Mucosa of gallbladder (tissue), 1 donor: ENCODE data around the gene ATRN. TPM values are rescaled to one million over a fixed set of nuclear protein-coding genes. Genes with fewer than 3 reads are reported as not detected.
"Not testable (repeated sequence)": the region's sequence is repeated elsewhere in the genome, so short reads cannot be mapped to it uniquely, and the experiment has no call there.

Experiments used
- DNase-seq: peaks from one replicate; pipeline ENCODE4 v3.0.0-alpha.2; 2020; ENCODE audit warnings: low spot score
- total RNA-seq: library from RNA; stranded (reverse); gene quantifications from one replicate; pipeline ENCODE4 v1.2.1, GENCODE V29; 2021
- donor health status: DM: no; HTN: no; CAD: no.

Gene ATRN
- total RNA-seq, 1 donor from 2014 or later: 39.6 TPM

GRCh38 chr20:3470208-3470626 lies 601 bp upstream of the ATRN start:
- DNase-seq: no peak

GRCh38 chr20:3471397-3472021 lies 691 bp downstream of the ATRN start:
- no peak for DNase-seq

- no peak for DNase-seq
Measured at GRCh38 chr20:3472105-3472504, 1.3 kb downstream of the ATRN start.

- DNase-seq: no peak
Measured at GRCh38 chr20:3473324-3473723, 2.5 kb downstream of the ATRN start.

GRCh38 chr20:3473944-3474343 lies 3.1 kb downstream of the ATRN start:
- DNase-seq: no peak

- DNase-seq: not testable (repeated sequence)
Measured at GRCh38 chr20:3477003-3477860, 6.4 kb downstream of the ATRN start.

- no peak for DNase-seq
Measured at GRCh38 chr20:3477861-3478544, 7.2 kb downstream of the ATRN start.

GRCh38 chr20:3479025-3479424 lies 8.2 kb downstream of the ATRN start:
- DNase-seq: no peak

GRCh38 chr20:3479759-3480615 lies 9.2 kb downstream of the ATRN start:
- no peak for DNase-seq

- DNase-seq: no peak
Measured at GRCh38 chr20:3483309-3483708, 12.5 kb downstream of the ATRN start.

- no peak for DNase-seq
Measured at GRCh38 chr20:3483784-3484183, 13.0 kb downstream of the ATRN start.

GRCh38 chr20:3485913-3486312 lies 15.1 kb downstream of the ATRN start:
- DNase-seq: no peak

GRCh38 chr20:3486850-3487249 lies 16.0 kb downstream of the ATRN start:
- no peak for DNase-seq

- DNase-seq: no peak
Measured at GRCh38 chr20:3492669-3493068, 21.9 kb downstream of the ATRN start.

- DNase-seq: no peak
Measured at GRCh38 chr20:3494218-3494617, 23.4 kb downstream of the ATRN start.

- DNase-seq: no peak
Measured at GRCh38 chr20:3502878-3503277, 32.1 kb downstream of the ATRN start.

- no peak for DNase-seq
Measured at GRCh38 chr20:3505148-3505547, 34.3 kb downstream of the ATRN start.

- DNase-seq: no peak
Measured at GRCh38 chr20:3509064-3509463, 38.2 kb downstream of the ATRN start.

GRCh38 chr20:3510110-3510509 lies 39.3 kb downstream of the ATRN start:
- no peak for DNase-seq

GRCh38 chr20:3512239-3512638 lies 41.4 kb downstream of the ATRN start:
- DNase-seq: not testable (repeated sequence)

GRCh38 chr20:3514012-3514642 lies 43.3 kb downstream of the ATRN start:
- no peak for DNase-seq
